GM19025 (cell line): ENCODE data around the gene TBC1D13.

Source experiments
- ATAC-seq: cut with Tn5 transposase; IDR thresholded peaks from one replicate; pipeline ENCODE4 v1.9.1; 2021; ENCODE audit warnings: mild to moderate bottlenecking, low read depth, moderate library complexity; ENCODE audit not compliant: unreplicated experiment

The TBC1D13 gene

DNA sequence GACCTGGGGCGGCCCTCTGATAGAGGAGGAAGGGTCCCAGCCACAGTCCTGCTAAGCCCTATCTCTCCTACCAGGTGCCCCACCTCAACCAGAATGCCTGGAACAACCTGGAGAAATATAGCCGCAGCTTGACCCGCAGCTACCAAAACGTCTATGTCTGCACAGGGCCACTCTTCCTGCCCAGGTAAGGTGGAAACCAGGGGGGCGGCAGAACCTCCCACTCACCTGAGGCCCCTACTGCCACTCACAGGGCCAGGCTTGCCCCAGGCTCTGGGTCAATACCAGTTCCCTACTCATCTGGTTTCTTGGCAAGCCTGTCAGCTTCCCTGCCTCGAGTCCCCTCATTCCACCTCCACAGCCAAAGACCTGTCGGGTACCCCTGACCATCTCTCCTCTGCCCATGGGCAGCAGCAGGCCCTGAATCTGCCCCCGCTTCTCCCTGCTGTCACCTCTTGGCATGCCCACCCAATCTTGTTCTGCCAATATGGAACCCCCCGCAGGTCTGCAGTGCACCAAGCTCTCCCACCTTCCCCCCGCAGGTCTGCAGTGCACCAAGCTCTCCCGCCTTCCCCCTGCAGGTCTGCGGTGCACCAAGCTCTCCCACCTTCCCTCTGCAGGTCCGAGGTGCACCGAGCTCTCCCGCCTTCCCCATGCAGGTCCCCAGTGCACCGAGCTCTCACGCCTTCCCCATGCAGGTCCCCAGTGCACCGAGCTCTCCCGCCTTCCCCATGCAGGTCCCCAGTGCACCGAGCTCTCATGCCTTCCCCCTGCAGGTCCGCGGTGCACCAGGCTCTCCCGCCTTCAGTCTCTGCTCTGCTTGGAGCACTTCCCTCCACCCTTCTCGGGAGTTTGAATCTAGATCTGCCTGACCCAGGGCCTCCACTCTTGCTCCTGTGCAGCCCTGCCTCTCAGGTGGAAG lies 33.9 kb downstream of the TBC1D13 start:
- ATAC-seq: no peak

DNA sequence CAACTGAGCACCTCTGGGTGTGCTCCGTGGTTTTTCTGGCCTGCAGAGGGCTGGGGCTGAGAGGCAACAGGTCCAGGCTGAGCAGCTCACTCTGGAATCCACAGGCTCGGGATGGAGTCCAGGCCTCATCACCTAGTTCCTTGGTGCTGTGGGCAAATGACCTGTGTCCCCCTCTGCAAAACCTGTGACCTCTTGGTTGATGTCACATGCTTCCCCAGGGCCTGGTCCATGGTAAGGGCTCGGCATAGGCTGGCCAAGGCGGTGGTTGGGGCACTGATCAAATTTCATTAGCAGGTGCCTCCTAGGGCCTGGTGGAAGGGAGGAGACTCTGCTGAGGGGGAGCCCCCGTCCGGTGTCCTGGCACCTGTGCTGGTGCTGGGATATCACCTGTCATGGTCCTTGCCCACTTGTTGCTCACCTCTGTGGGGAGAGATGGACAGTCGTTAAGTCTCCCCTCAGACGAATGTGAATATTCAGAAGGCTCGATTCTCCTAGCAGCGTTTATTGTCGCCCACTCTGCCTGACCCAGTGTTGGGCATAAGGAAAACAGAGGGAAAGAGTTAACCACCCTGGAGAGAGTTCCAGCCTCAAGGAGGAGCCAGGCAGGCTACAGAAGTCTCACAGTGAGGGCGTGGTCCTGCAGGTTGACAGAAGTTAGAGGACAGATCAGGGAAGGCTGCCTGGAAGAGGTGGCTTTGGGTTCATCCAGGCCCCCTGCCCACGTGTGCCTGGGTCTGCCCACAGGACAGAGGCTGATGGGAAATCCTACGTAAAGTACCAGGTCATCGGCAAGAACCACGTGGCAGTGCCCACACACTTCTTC lies 34.7 kb downstream of the TBC1D13 start:
- no peak for ATAC-seq

DNA sequence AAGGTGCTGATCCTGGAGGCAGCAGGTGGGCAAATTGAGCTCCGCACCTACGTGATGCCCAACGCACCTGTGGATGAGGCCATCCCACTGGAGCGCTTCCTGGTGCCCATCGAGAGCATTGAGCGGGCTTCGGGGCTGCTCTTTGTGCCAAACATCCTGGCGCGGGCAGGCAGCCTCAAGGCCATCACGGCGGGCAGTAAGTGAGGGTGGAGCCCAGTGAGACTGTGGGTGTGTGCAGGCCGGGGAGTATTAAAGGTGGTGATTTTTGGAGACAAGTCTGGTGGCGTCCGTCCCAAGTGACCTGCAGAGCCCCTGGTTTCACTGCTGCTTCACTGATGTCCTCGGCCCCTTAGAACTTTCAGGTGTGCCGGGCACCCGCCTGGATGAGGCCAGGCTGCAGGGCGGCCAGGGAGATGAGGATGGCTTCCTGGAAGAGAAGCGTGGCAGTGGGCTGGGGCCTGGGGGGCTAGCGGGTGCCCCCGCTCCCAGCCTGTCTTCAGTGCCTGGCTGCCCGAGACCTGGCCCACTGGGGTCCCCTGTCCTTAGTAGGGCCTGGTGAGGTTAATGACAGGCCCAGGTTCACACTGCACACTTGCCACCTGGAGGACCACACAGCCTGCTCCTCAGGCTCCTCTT lies 35.5 kb downstream of the TBC1D13 start:
- no peak for ATAC-seq

DNA sequence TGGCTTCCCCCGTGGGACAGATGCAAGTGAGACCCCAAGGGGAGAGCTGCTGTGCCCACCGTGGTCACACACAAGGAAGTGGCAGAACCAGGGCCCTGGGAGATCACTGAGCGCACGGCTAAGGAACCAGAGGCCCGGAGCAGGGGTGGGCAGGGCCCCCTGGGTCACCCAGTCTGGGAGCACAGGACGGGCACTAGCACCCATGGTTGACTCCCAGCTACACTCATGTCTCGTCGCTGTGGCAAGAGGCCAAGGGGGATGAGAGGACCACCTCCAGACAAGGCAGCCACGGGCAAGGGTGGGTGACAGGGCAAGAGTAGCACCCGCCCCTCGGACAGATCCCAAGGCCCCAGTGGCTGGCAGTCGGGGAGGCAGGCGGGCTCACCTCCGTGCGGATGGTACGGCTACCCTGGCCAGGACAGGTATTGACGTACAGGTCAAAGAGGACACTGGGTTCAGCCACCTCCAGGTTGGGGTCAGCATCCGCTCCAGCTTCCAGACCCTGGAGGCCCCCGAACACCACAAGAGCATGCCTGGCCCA lies 36.4 kb downstream of the TBC1D13 start:
- no peak for ATAC-seq

DNA sequence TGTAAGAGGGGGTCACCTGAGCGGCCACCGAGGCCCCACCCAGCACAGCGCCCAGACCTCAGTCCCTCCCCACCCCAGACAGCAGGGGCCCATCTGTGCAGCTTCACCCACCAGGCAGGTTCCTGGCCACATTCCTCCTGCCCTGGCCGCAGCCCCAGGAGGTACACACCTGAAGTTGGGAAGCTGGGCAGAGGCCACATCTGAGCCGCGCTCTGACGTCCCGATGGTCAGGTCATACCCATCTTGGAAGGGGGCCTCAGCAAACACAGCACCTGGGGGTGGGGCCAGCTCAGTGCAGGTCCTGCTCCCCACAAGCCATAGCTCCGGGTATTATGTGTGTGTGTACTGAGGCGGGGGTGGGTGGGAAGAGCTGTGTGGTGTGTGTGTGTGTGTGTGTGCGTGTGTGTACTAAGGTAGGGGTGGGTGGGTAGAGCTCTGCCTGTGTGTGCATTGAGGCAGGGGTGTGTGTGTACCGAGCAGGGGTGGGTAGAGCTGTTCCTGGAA lies 36.9 kb downstream of the TBC1D13 start:
- ATAC-seq: no peak

DNA sequence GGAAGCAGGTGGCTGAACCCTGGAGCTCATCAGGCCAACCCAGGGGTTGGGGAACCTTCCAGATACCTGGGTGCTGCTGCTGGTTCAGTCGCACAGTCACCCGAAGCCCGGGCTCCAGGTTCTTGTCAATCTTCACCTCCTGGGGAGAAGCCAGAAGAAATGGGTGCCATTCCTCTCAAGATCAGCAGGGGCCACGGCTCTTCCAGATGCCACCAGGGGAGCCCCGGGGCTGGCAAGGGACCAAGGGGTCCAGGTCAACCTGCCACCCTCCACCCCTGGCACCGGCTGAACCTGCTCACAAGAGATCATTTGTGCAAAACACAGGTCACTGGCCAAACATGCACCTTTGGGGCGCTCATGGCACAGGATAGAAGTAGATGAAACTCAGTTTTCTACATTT lies 37.9 kb downstream of the TBC1D13 start:
- ATAC-seq: no peak

DNA sequence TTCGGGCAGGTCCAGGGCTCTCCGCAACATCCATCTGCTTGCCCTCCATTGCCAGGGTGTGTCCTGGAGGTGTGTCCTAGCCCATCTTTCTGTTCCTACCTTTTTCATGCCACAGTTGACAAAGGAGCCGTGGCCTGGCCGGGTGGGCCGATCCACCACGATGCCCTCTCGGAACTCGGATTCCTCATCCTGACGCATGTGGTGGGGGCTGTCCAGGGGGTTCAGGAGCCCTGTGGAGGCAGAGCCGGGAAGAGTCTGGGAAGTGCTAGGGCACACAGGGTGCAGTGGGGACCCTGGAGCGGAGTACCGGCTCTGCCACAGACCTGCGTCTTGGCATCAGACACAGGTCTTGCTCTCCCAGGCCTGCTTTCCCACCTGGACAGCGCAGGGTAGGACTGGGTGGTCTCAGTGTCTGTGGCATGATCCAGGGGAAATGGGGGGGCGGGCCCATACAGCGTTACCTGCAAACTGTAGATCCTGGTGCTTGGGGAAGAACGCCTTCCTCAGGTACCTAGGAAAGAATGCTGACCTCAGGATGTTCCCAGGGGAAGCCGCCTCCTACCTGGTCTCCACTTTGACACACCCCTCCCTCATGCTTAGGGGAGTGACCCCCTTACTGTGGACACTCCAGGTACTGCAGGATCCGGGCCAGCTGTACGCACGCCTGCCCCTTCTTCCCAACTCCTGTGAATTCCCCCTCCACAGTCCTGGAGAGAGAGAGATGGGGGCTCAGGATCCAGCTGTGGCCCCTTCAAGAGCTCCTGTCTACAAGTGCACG lies 39.1 kb downstream of the TBC1D13 start:
- ATAC-seq: no peak

DNA sequence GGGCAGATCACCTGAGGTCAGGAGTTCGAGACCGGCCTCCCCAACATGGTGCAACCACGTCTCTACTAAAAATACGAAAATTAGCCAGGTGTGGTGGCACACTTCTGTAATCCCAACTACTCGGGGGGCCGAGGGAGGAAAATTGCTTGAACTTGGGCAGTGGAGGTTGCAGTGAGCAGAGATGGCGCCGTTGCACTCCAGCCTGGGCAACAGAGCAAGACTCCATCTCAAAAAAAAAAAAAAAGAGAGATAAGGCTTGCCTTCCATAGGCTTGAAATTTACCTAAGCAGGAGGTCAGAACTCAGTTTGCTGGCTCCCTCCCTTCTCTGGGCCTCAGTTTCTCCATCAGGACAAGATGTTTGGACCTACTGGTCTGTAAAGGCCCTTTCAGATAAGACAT lies 41.2 kb downstream of the TBC1D13 start:
- ATAC-seq: no peak

DNA sequence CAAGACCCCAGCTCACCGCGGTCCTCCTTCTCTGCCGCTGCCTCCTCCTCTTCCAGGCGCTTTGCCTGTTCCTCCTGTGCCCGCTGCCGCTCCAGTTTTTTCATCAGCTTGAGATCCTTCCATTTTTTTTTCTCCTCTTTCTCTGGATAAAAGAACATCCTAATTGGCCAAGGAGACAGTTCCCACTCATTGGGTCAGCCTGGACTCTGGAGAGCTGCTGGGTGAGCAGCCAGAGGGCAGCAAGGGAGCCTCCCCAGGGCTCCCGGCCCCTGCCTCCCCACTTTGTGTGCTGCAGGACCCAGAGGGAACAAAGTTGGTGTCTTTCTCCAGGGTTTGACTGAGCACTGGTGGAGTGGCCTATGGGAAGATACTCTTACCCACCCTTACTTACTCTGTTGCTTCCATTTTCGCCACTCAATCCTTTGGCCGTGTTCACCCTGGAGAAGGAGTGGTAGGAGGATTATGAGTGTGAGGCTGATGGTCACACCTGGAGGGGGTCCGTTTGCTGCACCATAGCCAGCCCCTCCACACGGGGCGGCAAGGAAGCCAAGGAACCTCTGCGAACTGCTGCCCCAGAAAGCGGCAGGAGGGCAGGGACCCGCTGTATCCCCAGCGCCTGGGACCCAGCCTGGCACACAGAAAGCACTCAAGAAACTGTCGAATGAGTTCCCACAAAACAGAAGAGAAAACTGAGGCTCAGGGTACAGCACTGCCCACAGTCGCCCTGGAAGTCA lies 41.8 kb downstream of the TBC1D13 start:
- ATAC-seq: no peak

DNA sequence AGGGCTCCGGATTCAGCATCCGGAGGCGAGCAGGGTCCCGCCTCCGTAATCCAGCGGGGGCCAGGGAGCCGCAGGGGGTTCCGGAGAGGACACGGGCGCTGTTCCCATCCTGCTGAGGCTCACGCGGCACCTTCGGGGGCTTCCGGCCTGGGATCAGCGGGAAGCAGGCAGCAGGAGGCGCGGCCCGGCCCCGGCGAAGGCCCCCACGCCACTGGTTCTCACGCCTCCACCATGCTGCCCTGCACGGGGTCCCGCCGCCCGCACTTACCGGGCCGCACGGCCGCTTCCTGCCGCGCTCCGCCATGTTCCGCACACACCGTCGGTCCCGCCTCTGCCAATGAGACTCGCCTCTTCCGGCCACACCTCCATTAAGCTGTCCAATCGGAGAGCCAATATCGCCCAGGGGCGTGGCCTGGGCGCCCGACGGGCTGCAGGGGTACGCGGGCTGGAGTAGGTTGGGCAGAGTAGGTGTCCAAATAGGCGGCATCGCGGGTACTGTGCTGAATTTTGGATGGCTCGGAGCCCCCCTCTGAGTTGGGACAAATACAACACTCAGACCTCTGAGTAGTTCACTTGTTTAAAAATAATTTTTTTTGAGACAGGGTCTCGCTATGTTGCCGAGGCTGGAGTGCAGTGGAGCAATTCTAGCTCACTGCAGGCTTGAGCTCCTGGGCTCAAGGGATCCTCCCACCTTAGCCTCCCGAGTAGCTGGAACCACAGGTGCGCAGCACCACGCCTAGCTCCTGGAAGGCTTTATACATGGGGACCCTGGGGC lies 42.6 kb downstream of the TBC1D13 start, which contains the start of gene SPOUT1:
Gene SPOUT1 (minus strand): TSS at position 318 of the 775 bp plus-strand sequence. CDS start 14 bp downstream, at position 304.
- peak; percentile 98 for ATAC-seq

DNA sequence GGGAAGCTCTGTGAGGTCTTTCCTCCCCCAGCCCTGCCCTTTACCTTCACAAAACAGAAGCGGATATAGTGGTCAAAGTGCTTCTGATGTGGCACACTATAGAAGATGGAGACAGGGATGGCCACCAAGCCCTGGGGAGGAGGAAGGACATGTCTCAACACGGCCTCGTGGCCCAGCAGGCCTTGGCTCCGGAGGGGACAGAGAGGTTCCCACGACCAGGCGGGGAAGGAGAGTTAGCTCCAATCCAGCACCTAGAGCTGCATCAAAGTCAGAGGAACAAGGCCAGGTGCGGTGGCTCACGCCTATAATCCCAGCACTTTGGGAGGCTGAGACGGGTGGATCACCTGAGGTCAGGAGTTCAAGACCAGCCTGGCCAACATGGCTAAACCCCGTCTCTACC lies 46.6 kb downstream of the TBC1D13 start:
- ATAC-seq: no peak

DNA sequence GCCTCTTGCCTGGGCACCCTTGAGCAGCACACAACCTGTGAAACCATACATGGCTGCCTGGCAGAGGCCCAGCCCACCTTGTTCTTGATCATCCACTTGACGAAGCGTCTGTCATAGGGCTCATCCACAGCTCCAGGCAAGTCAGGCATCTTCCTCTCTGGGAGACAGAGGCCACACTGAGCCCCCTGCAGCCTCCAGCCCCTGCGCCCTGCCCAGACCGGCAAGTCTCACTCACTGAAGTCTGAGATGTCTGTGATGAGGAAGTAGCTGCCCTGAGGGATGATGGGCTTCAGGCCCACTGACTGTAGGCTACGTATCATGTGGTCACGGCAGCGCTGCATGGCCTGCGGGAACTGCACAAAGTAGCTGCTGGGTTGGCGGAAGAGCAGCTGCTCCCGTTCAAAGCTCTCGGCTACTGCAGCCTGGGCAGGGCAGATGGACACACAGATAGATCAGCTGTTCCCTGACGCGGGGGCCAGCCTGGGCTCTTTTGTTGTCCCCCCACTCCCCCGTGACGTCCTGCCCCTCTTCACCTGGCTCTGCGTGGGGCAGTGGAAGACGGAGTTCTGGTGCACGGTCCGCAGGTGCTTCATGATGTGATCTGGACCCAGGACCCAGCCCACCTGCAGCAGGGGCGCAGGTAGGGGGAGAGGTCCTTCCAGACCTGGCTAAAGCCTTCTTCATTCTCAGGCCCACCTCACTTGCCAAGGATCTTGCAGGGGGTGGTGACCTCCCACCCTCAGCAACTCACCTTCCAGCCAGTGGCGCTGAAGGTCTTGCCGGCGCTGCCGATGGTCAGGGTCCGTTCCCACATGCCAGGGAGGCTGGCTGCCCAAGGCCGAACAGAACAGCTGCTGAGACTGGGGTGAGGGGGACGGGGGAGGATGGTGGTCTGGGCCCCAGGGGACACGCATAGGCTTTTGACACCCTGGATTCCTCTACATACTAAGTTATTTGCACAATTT lies 48.5 kb downstream of the TBC1D13 start:
- no peak for ATAC-seq

DNA sequence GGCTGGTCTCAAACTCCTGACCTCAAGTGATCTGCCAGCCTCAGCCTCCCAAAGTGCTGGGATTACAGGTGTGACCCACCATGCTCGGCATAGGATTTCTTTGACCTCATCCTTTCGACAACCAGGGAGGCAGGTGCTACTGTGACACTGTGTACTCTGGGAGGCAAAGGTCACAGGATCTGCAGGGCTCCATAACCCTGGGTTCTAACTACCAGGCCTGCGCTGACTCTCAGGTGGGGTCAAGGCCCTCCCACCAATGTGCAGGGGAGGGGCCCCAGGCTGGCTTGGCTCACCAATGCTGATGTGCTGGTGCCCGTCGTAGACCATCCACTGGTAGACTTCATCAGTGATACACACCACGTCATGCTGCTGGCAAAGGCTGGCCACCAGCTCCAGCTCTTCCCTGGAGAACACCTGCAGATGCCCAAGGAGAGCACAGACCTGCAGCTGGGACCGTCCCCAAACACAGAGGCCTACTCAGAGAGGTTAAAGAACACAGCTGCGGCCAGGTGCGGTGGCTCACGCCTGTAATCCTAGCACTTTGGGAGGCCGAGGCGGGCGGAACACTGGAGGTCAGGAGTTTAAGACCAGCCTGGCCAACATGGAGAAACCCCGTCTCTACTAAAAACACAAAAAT lies 49.6 kb downstream of the TBC1D13 start:
- ATAC-seq: no peak

DNA sequence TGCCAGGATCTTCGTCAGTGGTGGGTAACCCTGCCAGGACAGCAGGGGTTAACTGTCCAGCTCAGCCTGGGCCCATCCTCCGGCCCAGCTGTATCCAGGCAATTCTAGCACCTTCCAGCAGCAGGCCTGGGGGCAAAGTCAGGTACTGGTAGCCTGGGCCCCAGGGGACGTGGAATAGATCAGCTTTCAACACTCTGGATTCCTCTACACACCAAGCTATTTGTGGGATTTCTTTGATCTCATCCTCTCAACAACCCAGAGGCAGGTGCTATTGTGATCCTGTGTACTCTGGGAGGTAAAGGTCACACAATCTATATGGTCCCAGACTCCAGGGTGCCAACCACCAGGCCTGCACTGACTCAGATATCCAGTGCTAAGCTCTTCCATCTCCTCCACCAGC lies 51.3 kb downstream of the TBC1D13 start:
- ATAC-seq: no peak

DNA sequence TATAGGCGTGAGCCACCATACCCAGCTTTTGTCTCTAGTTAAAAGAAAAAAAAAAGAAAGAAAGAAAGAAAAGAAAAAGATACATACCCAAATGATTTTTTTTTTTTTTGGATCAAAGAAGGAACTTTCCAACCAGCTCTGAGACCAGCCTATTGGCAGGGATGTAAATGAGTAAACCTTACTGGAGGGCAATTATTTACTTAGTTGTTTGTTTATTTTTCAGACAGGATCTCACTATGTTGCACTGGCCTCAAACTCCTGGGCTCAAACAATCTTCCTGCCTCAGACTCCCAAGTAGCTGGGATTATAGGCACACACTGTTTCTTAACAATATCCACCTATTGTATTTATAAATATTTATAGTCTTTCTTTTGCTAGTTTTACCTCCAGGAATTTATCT lies 53.5 kb downstream of the TBC1D13 start:
- no peak for ATAC-seq

DNA sequence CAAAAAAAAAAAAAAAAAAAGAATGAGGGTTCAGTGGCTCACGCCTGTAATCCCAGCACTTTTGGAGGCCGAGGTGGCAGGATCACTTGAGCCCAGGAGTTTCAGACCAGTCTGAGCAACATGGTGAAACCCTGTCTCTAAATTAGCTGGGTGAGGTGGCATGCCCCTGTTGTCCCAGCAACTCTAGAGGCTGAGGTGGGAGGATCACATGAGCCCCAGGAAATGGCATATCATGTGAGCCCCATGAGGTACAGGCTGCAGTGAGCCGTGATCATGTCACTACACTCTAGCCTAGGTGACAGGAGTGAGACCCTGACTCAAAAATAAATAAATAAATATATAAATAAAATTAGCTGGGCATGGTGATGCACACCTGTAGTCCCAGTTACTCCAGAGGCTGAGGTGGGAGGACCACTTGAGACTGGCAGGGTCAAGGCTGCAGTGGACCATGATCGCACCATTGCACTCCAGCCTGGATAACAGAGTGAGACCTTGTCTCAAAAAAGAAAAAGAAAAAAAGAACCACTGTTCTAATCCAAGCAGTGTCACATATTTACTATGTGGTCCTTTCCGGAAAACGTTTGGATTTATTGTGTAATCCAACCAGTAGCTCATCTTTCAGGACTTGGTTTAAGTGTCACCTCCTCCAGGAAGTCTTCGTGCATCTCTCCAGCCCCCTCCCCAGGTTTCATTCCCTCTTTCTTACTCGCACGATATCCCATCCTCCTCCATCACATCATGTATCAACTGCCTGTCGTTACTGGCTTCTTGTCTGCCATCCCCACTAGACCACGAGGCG lies 54.8 kb downstream of the TBC1D13 start:
- ATAC-seq: no peak
